Left ventricle myocardium superior (tissue), 1 donor: ENCODE measurements around the gene PLA2G4C. TPM values are rescaled to one million over a fixed set of nuclear protein-coding genes. Genes with fewer than 3 reads are reported as not detected.

Experiments used
- ATAC-seq: fragments of 200-7000 bp; cut with Tn5 transposase; one replicate; pipeline ENCODE4 v1.9.1; 2020; ENCODE audit warnings: mild to moderate bottlenecking, moderate library complexity
- DNase-seq: peaks from one replicate; pipeline ENCODE4 v3.0.0-alpha.2; 2020
- intact Hi-C: fragments of 100-400 bp; cut with micrococcal nuclease; formaldehyde crosslinking; loops from one replicate; pipeline ENCODE4 v1.11.0; 2022
- long read RNA-seq: library from polyadenylated mRNA; unstranded; transcript quantifications from one replicate; pipeline ENCODE4 v2.0.0, GENCODE V29; 2021
- total RNA-seq: library from RNA; stranded (reverse); fragmentation: NEBNext Ultra II Directional; extraction: Animal tissue kit (Norgen Biotek cat#: 25700); gene quantifications from one replicate; pipeline ENCODE4 v1.2.1, GENCODE V29; 2021
- donor health status: DM: no; HTN: yes; CAD: no; lungs with severe emphysema.

Gene PLA2G4C
- total RNA-seq: 34.9 TPM
- long read RNA-seq, transcript PLA2G4C-222 (17 exons, 1,984 nt): major isoform, 13 of 29 reads
- long read RNA-seq, partial matches to known transcripts: 4 of 29 reads
- long read RNA-seq, other reads (novel, unspliced or antisense): 8 of 29 reads

- ATAC-seq: peak; percentile 95
- intact Hi-C loops: no loop called here
- peak; percentile 96 for DNase-seq
Observed at GRCh38 chr19:48110350-48110966, at the start of gene PLA2G4C. TSS of gene PLA2G4C (minus strand) at chr19:48110817. CDS start at chr19:48106529, 4,288 bp downstream.

- DNase-seq: no peak
- ATAC-seq: peak; percentile 86
- intact Hi-C loops: no loop called here
Observed at GRCh38 chr19:48158210-48158790, 47.7 kb upstream of the PLA2G4C start.

- DNase-seq (no peak), ATAC-seq (no peak)
- intact Hi-C loops: loop anchor here (5.0 kb wide), 1 partner anchor 47 kb away; no protein-coding TSS in a partner anchor
Observed at GRCh38 chr19:48154003-48154402, 43.4 kb upstream of the PLA2G4C start.

- peak; percentile 57 for ATAC-seq
- intact Hi-C loops: loop anchor here (5.0 kb wide), 1 partner anchor 45 kb away; no protein-coding TSS in a partner anchor
- peak; percentile 59 for DNase-seq
Observed at GRCh38 chr19:48152551-48152950, 41.9 kb upstream of the PLA2G4C start.

- DNase-seq (no peak), ATAC-seq (no peak)
- intact Hi-C loops: no loop called here
Observed at GRCh38 chr19:48149430-48149829, 38.8 kb upstream of the PLA2G4C start.

- no peak for DNase-seq
- no peak for ATAC-seq
- intact Hi-C loops: no loop called here
Observed at GRCh38 chr19:48148576-48148975, 38.0 kb upstream of the PLA2G4C start.

GRCh38 chr19:48147597-48148175 is 37.1 kb upstream of the PLA2G4C start:
- intact Hi-C loops: no loop called here

GRCh38 chr19:48139053-48139452 is 28.4 kb upstream of the PLA2G4C start:
- no peak for ATAC-seq

More at GRCh38 chr19:48147597-48148175, 37.1 kb upstream of the PLA2G4C start:
- ATAC-seq (no peak), DNase-seq (no peak)

GRCh38 chr19:48137411-48137810 is 26.8 kb upstream of the PLA2G4C start:
- no peak for DNase-seq
- no peak for ATAC-seq
- intact Hi-C loops: no loop called here

More at GRCh38 chr19:48139053-48139452, 28.4 kb upstream of the PLA2G4C start:
- no peak for DNase-seq
- intact Hi-C loops: no loop called here

GRCh38 chr19:48136547-48136946 is 25.9 kb upstream of the PLA2G4C start:
- DNase-seq: no peak
- no peak for ATAC-seq
- intact Hi-C loops: no loop called here

GRCh38 chr19:48135411-48135810 is 24.8 kb upstream of the PLA2G4C start:
- DNase-seq (no peak), ATAC-seq (no peak)
- intact Hi-C loops: no loop called here

- ATAC-seq (no peak), DNase-seq (no peak)
- intact Hi-C loops: no loop called here
Observed at GRCh38 chr19:48133094-48133493, 22.5 kb upstream of the PLA2G4C start.

- DNase-seq: no peak
- no peak for ATAC-seq
- intact Hi-C loops: no loop called here
Observed at GRCh38 chr19:48127561-48127960, 16.9 kb upstream of the PLA2G4C start.

GRCh38 chr19:48123907-48124651 is 13.5 kb upstream of the PLA2G4C start:
- intact Hi-C loops: no loop called here
- DNase-seq (no peak), ATAC-seq (no peak)

GRCh38 chr19:48122421-48122820 is 11.8 kb upstream of the PLA2G4C start:
- ATAC-seq (no peak), DNase-seq (no peak)
- intact Hi-C loops: no loop called here

- intact Hi-C loops: no loop called here
- peak; percentile 48 for ATAC-seq
- no peak for DNase-seq
Observed at GRCh38 chr19:48121909-48122371, 11.3 kb upstream of the PLA2G4C start.

- ATAC-seq (no peak), DNase-seq (no peak)
- intact Hi-C loops: no loop called here
Observed at GRCh38 chr19:48121066-48121465, 10.4 kb upstream of the PLA2G4C start.

- intact Hi-C loops: no loop called here
Observed at GRCh38 chr19:48120505-48120904, 9.9 kb upstream of the PLA2G4C start.

GRCh38 chr19:48118131-48118517 is 7.5 kb upstream of the PLA2G4C start:
- intact Hi-C loops: no loop called here

More at GRCh38 chr19:48120505-48120904, 9.9 kb upstream of the PLA2G4C start:
- DNase-seq: no peak
- ATAC-seq: no peak

More at GRCh38 chr19:48118131-48118517, 7.5 kb upstream of the PLA2G4C start:
- DNase-seq: no peak
- ATAC-seq: no peak
